Suppressor macrophage treated with lipopolysaccharide for 4 hours (primary cell): ENCODE data around the gene TUBB1.

Experiments used
- DNase-seq: peaks from one replicate; pipeline ENCODE4 v3.0.0-alpha.2; 2020

Gene TUBB1

DNA sequence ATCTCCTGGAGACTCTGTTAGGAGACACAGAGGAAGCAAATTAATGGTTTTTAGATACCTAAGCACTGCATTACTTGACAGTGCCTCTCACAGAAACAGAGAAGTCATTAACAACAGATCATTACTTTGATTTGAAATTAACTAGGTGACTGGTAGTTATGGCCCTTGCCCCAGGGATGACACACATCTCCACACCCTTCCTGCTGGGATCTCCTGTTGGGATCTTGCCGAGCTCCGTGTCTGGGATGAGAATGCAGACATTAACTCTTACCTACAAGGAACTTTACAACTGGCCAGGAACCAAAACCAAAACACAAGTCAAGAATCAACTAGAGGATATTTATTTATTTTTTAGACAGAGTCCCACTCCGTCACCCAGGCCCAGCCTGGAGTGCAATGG is 25.6 kb downstream of the TUBB1 start:
- no peak for DNase-seq

DNA sequence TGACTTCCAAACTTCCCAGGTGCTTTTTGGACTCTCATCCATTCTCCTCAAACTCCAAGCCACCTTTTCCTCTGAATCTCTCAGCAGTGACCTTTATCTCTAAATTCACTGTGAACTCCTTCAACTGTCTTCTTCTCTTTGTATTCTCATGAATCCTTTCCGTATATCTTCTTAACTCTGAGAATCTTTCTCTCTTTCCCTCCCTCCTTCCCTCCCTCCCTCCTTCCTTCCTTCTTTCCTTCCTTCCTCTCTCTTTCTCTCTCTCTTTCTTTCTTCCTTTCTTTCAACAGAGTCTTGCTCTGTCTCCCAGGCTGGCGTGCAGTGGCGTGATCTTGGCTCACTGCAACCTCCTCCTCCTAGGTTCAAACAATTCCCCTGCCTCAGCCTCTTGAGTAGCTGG is 27.6 kb downstream of the TUBB1 start:
- no peak for DNase-seq

DNA sequence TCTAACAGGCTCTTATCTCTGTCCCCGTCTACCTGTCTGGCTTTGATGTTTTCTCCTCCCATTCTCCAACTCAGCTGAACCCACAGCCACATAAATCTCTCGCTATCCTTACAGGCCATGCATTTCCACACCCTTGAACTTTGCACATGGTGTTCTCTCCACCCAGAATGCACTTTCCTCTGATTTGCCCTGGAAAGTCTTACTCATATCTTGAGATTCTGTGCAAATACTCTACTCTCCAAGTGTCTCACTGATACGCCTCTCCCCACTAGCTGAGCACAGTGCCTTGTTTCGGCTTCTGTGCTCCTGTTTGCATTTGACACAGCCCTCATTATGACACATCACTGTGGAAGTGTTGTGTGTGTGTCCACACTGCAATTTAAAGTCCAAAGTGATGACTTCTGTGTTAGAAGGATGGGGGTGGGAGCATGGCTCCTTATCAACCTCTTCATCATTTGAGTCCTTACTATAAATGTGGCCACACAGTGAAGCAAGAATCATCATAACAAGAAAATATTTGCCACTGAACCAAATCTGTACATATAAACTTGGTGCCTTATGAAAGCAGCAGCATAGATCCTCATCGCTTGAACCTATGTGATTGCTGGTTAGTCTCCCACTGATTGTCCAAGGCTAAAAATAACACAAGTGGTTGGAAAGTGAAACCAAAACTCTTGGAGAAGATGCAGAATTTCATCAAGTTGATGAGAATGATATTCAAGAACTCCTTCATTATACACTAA is 28.9 kb downstream of the TUBB1 start:
- DNase-seq = peak; percentile 21

DNA sequence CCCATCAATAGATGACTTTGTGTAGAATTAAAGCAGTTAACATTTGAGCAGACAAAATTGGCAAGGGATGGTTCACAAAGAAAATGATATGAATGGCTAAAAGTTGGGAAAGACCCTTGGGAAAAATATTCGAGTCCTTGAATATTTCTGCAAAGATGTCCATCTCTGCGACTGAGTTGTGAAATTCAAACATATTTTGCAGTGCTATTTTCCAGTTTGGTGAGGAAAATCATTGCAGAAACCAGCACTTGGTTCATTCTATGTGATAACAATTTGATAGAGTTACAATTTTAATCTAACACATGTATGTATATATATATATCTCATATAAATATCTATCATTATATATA is 29.4 kb downstream of the TUBB1 start:
- DNase-seq = no peak

DNA sequence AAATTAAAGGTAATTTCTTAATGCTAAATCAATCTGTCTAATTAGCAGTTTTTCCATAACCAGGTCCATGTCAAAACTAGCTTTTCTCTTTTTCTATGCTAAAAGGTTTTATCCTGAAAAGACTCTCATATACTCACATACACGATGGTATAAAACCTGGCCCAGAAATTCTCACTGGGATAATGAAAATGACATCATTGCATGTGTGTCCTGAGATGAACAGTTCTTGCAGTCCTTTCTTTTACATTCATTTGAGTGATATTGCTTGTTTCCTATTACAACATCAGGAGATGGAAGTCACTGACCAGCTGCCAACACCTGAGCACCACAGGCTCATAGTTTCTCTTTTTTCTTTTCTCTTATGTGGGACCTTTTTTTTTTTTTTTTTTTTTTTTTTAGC is 31.2 kb downstream of the TUBB1 start:
- DNase-seq = no peak

DNA sequence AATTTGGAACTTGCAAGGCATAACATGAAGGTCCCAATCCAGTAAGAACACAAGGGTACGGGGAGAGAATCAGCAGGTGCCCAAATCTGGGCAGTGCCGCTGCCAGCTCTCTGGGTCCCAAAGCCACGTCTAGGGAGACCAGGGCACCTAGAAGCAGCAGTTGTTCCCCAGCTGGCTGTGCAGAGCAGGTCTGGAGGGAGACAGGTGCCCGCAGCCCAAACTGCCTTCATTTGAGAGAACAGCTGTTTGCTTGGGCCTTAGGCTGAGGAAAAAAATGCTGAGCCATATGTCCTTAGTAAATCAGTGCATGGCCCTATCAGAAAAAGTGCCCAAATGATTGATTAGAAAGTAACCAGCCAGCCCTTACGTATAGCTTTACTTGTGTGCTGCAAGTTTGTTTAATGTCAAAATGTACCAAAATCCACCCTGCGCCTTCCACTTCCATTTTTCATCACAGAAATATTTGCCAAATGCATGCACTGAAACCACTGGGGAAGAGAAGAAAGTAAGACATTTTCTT is 32.5 kb downstream of the TUBB1 start:
- no peak for DNase-seq

DNA sequence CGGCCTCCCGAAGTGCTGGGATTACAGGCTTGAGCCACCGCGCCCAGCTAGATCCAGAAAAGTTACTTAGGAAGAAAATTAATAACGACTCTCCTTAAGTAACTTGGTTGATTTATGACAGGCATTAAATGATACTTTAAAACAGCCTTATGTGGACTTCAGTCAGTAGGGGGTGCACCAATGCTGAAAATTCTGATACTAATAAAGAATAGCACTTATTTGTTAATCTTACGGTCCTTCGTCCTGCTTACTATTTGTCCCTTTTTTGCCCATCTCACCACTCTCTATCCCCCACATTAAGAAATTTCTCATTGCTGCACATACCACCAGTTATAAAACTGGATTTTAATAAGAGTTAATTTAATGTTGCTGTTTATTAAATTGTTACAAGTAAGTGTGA is 36.1 kb downstream of the TUBB1 start:
- peak; percentile 39 for DNase-seq

DNA sequence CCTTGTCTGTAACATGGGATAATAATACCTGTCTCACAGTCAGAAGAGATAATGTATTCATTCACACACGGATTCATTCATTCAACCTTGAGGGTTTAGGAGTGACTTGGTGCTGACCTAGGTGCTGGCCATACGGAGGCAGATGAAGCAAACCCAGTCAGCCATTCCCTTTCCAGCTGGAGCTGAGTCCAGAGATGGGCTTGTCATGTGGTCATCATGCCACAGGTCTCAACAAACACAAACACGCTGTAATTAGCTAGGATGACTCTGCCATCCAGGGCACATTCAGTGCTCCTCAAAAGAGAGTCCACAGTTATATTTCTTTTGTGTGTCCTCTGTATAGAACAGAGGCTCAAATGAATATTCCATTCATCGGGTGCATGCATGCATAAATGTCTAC is 42.9 kb downstream of the TUBB1 start:
- DNase-seq = no peak

DNA sequence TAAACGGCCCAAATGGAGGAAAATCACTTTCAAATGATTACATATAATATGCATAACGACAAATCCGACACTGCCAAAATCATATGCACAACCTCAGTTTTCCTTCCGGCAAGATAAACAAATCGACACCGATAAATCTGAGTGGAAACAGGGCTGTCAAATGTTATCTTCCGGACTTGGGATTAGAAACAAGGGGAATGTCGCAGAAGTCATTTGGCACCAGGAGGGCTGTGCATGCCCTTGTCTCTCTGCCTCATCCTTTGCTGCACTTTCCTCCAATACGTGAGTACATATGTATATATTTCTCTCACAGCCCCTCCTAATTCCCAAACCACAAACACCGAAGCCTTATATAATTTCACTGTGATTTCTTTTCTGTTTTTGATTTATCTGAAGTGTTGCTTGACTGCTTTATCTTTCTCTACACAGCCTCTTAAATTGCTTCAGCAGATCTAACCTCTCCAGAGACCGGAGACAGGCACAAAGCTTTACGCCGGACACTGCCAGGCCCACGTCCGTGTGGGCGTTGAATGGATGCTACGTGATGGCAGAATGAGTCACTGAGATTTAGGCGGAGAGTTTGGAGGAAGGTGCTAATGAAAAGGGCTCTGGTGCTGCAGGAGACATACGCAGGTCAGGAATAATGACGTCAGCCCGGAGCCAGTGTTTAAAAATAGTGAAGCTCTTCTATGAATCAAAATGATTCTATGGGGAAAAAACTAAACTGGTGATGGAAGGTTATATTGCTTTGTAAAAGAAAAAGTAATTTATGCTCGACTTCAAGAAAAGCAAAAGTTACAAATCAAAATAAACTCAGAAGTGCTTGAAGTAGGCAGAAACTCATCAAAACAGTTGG is 44.4 kb downstream of the TUBB1 start:
- DNase-seq = no peak

DNA sequence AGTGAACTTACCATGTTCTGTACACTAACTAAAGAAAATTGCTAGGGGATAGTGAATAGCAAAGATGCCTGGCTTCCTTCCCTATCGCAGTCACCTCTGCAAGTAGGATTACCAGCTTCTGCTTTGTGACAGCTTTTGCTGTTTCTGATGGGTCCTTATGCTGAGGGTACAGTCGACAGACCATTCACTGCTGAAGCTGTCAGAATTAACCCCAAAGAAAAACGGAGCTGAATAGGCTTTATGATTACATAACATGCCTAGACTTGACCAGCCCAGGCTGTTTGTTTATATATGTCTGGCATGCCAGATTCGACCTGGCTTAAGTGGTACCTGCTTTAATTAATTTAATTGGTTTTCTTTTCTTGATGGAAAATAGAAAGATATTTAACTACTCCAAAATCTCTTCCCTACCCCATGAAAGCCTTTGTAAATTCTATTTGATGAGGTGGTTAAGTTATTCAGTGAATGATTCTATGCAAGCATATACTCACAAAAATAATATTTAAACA is 45.0 kb downstream of the TUBB1 start:
- DNase-seq = no peak

DNA sequence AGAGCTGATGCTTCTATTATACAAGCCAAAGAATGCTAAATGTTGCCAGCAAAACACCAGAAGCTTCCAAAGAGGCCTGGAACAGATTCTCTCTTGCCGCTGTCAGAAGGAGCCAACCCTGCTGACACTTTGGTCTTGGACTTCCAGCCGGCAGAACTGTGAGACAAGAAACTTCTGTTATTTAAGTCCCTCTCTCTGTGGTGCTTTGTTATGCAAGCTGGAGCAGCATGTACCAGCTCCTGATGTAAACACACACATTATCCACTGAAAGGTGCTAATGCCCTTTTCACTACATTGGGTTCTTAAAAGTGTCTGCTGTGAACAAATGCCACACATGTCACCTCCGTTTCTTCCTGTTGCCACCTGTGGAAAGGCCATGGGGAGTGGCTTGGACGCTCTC is 49.3 kb downstream of the TUBB1 start:
- DNase-seq = no peak

DNA sequence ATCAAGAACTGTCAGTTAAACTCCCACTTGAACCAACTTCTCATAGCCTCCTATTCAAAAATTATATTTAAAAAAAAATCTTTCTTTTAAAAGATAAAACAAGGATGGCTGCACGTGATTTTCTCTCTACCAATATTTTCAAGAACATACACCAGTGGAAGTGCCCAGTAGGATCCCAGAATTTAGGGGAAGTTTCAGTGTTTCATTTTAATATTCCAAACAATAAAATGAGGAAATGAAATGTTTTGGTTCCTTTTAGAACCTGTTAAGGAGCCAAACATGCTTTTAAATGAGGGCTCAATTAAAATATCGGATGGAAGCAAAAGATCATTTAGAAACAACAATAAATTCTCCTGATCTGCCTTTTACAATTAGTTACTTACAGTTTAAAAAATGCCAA is 49.8 kb downstream of the TUBB1 start:
- peak; percentile 58 for DNase-seq

DNA sequence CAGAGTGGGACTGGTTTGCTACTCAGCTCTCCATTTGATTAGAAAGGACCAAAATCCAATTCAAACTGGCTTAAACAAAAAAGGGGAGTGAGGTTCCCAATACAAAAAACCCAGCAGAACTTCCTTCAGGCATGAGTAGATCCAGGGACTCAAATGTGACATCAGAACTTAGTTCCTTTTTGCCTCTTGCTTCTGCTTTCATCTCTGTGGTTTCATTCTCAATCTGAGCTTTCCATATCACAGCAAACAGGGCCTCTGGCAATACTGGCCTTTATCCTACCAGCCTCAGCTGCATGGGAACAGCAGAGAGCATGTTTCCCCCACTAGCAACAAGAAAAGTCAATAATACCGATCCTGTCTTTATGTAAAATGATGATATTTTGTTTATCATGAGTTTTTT is 52.0 kb downstream of the TUBB1 start:
- peak; percentile 81 for DNase-seq

DNA sequence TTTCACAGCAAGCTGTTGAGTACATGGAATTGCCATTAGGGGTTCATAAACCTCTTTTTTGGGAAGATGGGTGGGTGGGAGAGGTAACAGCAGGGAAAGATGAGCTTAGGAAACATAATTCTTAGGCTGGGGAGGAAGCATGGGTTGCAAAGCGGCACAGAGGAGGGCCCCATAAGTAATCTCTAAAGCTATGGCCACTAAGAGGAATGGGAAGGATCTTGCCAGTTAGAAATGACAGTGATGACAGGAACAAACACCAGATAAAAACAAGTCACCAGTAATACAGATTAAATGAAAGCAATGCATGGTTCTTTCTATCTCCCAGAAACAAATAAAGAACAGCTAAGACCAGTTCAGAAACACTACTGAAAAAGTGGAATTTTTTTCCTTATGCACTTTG is 54.4 kb downstream of the TUBB1 start:
- no peak for DNase-seq

DNA sequence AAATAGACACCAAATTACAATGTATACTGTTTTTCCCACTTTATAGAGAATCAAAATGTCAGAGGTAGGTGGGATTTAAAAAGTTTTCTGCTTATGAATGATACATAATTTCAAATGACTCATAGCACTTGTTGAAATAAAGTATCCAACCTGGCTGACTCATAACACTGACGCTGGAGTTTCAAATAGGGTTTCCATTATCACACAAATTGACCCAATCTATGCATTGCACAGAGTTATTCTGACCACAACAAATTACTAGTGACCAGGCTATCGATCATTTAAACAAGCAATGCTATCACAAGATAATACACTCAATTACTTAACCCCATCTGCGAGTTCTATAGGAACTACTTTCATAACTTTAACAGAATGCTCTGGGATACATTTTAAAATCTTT is 55.2 kb downstream of the TUBB1 start:
- DNase-seq = no peak

DNA sequence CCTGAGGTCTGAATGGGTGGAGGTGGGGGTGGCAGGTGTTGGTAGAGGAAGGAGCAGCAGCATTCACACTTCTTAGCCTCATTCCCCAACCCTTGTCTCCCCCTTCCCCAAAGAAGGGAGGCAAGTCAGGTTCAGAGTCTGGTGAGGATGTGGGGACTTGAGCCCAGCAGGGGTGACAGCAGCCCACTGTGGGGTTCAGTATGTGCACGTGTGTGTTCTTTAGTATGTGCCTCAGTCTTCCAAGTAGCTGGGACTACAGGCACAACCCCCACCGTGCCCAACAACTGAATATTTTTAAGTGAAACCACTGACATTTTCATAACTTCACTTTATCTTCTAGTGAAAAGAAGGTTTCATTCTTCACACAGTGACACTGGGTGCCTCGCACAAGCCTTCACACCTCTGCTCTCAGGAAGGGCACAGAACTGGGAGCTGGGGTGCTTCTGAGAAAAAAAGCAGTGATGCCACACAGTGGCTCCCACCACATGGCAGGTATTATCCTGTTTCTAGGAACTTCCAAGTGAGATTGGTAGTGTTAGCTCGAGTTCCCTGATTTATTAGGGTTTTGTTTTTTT is 56.8 kb downstream of the TUBB1 start:
- DNase-seq = no peak
